ENCODE data around the gene PSMG4.

Gene PSMG4

GRCh38 chr6:3303795-3304411 lies 45.2 kb downstream of the PSMG4 start:
- TF ChIP-seq REST (IDR thresholded peaks at IDR 0.05; ENCODE audit: insufficient read depth in 1 of 2, low read depth in 2 of 2, low read length in 2 of 2) = no peak

- no peak for TF ChIP-seq FOXP2 (optimal IDR thresholded peaks at IDR 0.05; ENCODE audit: borderline replicate concordance, extremely low read depth, extremely low read length, insufficient read depth)
- no peak for TF ChIP-seq SIN3A (IDR thresholded peaks at IDR 0.05; ENCODE audit: borderline replicate concordance, insufficient read depth, low read length)
- no peak for TF ChIP-seq POLR2AphosphoS5 (IDR thresholded peaks at IDR 0.05; ENCODE audit: low read depth, low read length)
- no peak for TF ChIP-seq TAF1 (IDR thresholded peaks at IDR 0.05; ENCODE audit: borderline replicate concordance, insufficient read depth, low read length)
- no peak for TF ChIP-seq REST (IDR thresholded peaks at IDR 0.05; ENCODE audit: insufficient read depth in 1 of 2, low read depth in 2 of 2, low read length in 2 of 2)
Measured at GRCh38 chr6:3304500-3305215, 45.9 kb downstream of the PSMG4 start.

GRCh38 chr6:3305216-3305565 lies 46.4 kb downstream of the PSMG4 start:
- TF ChIP-seq REST (IDR thresholded peaks at IDR 0.05; ENCODE audit: insufficient read depth in 1 of 2, low read depth in 2 of 2, low read length in 2 of 2) = no peak
- no peak for TF ChIP-seq SIN3A (IDR thresholded peaks at IDR 0.05; ENCODE audit: borderline replicate concordance, insufficient read depth, low read length)
- TF ChIP-seq TAF1 (IDR thresholded peaks at IDR 0.05; ENCODE audit: borderline replicate concordance, insufficient read depth, low read length) = no peak
- TF ChIP-seq POLR2AphosphoS5 (IDR thresholded peaks at IDR 0.05; ENCODE audit: low read depth, low read length) = no peak
- no peak for TF ChIP-seq FOXP2 (optimal IDR thresholded peaks at IDR 0.05; ENCODE audit: borderline replicate concordance, extremely low read depth, extremely low read length, insufficient read depth)

- no peak for TF ChIP-seq REST (IDR thresholded peaks at IDR 0.05; ENCODE audit: insufficient read depth in 1 of 2, low read depth in 2 of 2, low read length in 2 of 2)
Measured at GRCh38 chr6:3305831-3306230, 47.1 kb downstream of the PSMG4 start.

GRCh38 chr6:3306848-3307247 lies 48.1 kb downstream of the PSMG4 start:
- TF ChIP-seq SIN3A (IDR thresholded peaks at IDR 0.05; ENCODE audit: borderline replicate concordance, insufficient read depth, low read length) (no peak), TAF1 (IDR thresholded peaks at IDR 0.05; ENCODE audit: borderline replicate concordance, insufficient read depth, low read length) (no peak), REST (IDR thresholded peaks at IDR 0.05; ENCODE audit: insufficient read depth in 1 of 2, low read depth in 2 of 2, low read length in 2 of 2) (no peak), POLR2AphosphoS5 (IDR thresholded peaks at IDR 0.05; ENCODE audit: low read depth, low read length) (no peak), FOXP2 (optimal IDR thresholded peaks at IDR 0.05; ENCODE audit: borderline replicate concordance, extremely low read depth, extremely low read length, insufficient read depth) (no peak)

Data from PFSK-1 (cell line).